GM19468 (cell line): ENCODE measurements around the gene RASA3.
"Not testable (repeated sequence)": the region's sequence is repeated elsewhere in the genome, so short reads cannot be mapped to it uniquely, and the experiment has no call there.

Experiments
- ATAC-seq: cut with Tn5 transposase; IDR thresholded peaks from one replicate; pipeline ENCODE4 v1.9.1; 2021; ENCODE audit warnings: mild to moderate bottlenecking, moderate library complexity, moderate number of reproducible peaks; ENCODE audit not compliant: unreplicated experiment; ENCODE audit errors: extremely low read depth

Gene RASA3

GRCh38 chr13:114116734-114117133 lies 15.7 kb downstream of the RASA3 start:
- ATAC-seq: no peak

DNA sequence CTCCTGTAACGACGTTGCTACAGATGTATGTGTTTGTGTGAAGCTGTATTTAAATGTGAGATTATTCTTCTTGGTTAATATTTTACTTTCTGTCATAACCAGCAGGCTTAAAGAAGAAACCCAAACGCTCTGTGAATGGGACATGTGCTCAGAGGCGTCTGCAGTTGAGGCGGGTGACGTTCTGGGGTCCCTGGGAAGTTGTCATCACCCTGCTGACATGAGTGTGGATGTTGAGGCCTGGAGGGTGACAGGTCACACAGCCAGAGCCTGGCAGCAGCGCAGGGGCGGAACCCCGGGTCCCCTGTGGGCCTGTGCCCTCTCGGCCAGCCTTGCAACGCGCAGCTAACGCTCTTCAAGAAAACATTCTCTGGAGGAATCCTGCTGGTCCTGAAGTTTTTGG lies 16.6 kb downstream of the RASA3 start:
- no peak for ATAC-seq

DNA sequence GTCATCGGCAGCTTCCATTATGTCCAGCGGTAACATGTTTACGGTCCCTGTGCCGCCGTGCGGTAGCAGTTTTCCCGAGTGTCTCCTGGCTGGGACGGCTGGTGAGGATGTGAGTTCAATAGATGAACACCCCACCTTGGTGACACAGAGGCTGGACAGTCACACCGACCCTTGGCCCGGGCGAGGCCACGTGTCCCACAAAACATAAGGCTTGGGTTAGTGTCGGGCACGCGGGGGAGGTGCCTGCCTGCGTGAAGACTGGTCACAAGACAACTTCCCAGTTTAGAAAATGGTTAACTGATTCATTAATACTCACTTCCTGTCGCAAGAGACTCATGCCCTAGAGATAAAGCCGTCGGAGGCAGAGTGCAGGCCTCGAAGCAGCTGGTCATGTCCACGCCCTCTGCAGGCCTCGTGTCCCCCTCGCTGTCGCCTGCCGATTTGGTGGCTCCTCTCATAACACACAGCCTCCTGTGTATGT lies 17.2 kb downstream of the RASA3 start:
- no peak for ATAC-seq

DNA sequence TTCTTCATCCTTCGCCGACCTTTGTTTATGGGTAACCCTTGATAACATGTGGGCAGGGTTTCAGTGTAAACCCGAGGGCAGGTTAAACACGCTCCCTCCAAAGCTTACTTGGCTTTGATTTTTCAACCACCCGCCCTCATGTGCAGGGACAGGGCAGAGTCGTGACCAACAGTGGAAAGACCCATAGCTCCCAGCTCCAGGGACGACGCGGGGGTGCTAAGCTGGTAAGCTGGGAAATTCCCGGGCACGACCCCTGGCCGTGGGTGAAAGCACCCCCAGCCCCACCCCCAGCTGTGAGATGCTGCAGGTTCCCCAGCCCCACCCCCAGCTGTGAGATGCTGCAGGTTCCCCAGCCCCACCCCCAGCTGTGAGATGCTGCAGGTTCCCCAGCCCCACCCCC lies 17.8 kb downstream of the RASA3 start:
- not testable (repeated sequence) for ATAC-seq

- ATAC-seq: no peak
Observed at GRCh38 chr13:114114006-114114640, 18.3 kb downstream of the RASA3 start.

DNA sequence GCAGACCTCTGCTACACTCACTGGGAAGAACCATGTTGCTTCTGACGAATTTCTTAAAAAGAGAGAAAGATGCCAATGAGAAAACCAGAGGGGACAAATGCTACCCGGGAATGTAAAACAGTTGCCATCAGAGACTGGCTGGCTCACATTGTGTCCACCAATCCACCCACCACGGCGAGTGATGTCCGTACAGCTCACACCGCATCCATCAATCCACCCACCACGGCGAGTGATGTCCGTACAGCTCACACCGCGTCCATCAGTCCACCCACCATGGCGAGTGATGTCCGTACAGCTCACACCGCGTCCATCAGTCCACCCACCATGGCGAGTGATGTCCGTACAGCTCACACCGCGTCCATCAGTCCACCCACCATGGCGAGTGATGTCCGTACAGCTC lies 19.0 kb downstream of the RASA3 start:
- not testable (repeated sequence) for ATAC-seq

- ATAC-seq: no peak
Observed at GRCh38 chr13:114112826-114113322, 19.5 kb downstream of the RASA3 start.

- ATAC-seq: no peak
Observed at GRCh38 chr13:114112231-114112825, 20.1 kb downstream of the RASA3 start.

- no peak for ATAC-seq
Observed at GRCh38 chr13:114111577-114111976, 20.8 kb downstream of the RASA3 start.

DNA sequence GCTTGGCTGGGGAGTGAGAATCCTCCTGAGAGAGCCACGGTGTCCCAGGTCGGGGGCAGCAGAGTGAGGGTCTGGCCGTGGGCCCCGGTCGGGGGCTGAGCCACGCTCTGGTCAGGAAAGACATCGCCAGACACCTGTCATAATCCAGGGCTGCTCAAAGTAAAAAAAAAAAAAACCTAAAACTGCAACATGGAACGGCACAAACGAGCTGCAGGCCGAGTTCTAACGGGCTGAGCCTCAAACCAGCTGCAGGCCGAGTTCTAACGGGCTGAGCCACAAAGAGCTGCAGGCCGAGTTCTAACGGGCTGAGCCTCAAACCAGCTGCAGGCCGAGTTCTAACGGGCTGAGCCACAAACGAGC lies 21.6 kb downstream of the RASA3 start:
- not testable (repeated sequence) for ATAC-seq

DNA sequence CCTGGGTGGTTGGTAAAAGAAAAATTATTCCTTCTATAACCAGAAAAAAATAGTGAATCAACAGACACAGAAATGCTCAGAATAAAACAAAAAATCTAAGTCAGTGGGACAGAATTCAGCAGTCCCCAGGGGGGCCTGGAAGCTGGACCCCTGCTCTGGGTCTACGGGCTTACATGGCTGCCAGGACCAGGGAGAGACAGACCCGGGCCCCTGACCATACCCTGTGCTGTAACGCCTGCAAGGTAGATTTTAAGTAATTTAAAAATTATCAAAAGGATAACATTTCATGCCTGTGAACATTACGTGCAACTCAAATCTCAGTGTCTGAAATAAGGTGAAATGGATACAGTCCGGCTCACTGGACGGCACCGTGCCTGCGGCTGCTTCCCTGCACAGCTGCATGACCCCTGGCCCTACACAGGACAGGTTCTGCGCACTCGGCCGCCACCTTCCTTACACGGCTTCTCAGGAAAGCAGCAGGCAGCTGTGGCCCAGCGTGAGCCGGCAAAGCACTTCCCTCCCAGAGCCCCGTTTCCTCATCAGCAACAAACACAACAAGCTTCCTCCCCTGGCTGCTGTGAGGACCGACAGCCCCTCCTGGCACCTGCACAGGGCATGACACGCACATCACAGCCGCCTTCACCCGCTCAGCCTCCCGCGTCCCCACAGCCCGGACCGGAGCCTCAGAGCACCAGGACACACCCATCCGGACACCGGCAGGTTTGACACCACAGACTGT lies 22.2 kb downstream of the RASA3 start:
- no peak for ATAC-seq

GRCh38 chr13:114109641-114110041 lies 22.8 kb downstream of the RASA3 start:
- ATAC-seq: no peak

- no peak for ATAC-seq
Observed at GRCh38 chr13:114108894-114109293, 23.5 kb downstream of the RASA3 start.

GRCh38 chr13:114108141-114108761 lies 24.2 kb downstream of the RASA3 start:
- no peak for ATAC-seq

DNA sequence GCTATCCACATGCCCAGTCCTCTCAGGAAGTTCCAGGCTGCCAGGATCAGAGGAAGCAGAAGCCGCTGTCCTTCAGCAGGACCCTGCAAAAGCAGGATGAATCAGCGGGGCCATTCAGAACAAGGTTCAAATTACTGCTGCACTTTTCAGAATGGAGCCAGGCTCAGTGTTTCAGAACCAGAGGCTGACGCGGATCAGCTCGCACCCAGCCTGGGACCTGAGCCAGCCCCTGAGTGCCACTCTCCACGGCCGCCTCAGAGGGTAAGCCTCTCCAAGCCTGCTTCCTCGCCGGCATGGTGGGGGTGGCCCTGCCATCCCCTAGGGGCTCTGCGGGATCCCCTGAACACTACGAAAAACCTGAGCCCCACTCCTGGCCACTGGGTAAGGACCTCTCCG lies 24.7 kb downstream of the RASA3 start:
- no peak for ATAC-seq

DNA sequence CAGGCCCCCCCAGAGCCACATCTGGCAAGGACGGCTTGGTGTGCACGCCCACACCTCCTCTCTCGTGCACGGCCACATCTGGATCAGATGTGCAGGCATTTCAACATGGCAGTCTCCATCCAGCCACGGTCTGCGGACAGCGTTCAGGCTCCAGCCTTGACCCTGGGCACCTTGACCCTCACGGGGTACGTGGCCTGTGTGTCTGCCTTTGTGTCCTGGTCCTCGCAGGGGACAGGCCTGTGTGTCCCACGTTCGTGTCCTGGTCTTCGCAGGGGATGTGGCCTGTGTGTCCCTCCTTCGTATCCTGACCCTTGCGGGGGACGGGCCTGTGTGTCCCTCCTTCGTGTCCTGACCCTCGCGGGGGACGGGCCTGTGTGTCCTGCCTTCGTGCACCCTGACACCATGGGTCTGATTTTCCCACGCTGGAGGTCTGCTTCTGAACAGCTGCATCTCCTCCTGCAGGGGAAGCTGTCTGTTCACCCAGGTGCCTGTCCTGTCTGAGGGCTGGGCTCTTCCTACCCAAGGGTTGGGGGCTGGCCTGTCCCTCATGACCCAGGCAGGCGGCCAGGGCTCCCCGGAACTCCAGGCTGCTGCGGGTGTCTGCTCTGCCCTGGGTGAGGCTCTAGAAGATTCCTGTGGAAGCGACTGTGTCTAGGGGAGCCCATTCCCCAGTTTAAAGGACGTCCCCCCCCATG lies 25.3 kb downstream of the RASA3 start:
- ATAC-seq: no peak

DNA sequence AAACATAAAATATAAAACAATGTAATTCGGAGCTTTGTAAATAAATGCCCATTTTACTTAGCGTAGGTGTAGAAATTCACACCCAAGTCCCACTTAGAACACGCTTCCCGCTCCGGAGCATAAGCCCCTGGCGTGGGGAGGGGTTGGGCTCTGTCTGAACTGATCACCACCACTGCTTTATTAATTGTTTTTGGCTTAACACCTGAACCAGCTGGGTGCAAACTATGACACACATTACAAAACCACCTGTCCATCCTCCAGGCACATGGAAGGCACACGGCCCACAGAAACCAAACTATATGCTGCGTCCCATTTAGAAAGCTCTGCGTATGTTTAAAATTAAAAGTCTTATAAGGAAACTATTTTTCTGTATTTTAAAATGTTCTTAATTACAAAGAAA lies 25.9 kb downstream of the RASA3 start:
- no peak for ATAC-seq

- no peak for ATAC-seq
Observed at GRCh38 chr13:114105521-114106225, 26.8 kb downstream of the RASA3 start.

DNA sequence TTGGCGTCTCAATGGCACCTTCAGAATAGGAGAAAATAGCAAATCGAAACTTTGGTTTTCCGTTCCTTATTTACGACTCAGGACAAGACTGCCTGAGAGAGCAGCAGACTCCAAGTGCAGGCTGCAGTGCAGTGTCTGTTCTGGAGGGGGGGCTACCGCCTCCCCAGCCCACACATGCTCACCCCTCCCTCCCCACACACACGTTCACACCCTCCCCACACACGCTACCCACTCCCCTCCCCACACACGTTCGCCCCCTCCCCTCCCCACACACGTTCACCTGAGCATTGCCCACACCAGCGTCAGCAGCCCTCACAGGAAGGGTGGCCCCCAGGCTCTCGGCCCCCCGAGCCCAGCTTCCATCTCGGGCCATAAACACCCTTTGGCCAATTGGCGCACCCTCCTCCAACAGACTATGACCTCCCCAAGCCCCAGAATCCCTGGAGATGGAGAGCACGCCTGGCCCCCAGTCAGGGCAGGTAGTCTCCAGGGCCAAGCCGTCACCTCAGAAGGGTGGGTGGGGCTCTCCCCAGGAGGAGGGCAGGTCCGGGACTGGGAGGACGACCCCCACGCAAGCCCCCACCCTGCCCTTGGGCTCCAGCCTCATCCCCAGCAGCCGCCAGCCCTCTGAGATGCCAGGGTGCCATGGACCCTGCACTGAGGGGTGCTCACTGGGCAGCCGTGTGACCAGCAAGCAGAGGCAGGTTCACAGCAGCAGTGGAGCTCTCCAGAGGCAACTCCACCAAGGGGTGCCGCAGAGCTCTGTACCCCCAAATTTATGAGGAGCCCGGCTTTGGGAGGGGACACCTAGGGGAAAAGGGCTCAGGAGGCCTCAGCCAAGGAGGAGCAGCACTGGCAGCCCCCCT lies 27.5 kb downstream of the RASA3 start:
- ATAC-seq: no peak
